Measurements from ENCODE around the gene RNF145. TPM values are rescaled to one million over a fixed set of nuclear protein-coding genes. Genes with fewer than 3 reads are reported as not detected.

RNF145 gene
- total and polyA plus RNA-seq, 2 of the 13 experiments (the other 11 are each of a cell fraction or from before 2014, with no cell fraction given): 24.6 TPM

- TF ChIP-seq, protein P1, sequence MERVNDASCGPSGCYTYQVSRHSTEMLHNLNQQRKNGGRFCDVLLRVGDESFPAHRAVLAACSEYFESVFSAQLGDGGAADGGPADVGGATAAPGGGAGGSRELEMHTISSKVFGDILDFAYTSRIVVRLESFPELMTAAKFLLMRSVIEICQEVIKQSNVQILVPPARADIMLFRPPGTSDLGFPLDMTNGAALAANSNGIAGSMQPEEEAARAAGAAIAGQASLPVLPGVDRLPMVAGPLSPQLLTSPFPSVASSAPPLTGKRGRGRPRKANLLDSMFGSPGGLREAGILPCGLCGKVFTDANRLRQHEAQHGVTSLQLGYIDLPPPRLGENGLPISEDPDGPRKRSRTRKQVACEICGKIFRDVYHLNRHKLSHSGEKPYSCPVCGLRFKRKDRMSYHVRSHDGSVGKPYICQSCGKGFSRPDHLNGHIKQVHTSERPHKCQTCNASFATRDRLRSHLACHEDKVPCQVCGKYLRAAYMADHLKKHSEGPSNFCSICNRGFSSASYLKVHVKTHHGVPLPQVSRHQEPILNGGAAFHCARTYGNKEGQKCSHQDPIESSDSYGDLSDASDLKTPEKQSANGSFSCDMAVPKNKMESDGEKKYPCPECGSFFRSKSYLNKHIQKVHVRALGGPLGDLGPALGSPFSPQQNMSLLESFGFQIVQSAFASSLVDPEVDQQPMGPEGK (CRISPR knock-in tag; IDR thresholded peaks at IDR 0.05): peak; percentile 44; the same call in 1 of the 2 replicates
- peak; percentile 67 for TF ChIP-seq ZNF317 (CRISPR knock-in tag; IDR thresholded peaks at IDR 0.05)
- no peak for TF ChIP-seq MATR3 (CRISPR knock-in tag; IDR thresholded peaks at IDR 0.05)
- 0 out of 2 replicates have a peak, but pooled peaks have one; percentile 26 for TF ChIP-seq ELF1 (CRISPR knock-in tag; IDR thresholded peaks at IDR 0.05)
- 0 out of 2 replicates have a peak, but pooled peaks have one; percentile 27 for TF ChIP-seq ZNF510 (CRISPR knock-in tag; IDR thresholded peaks at IDR 0.05; ENCODE audit: low read depth)
- no peak for TF ChIP-seq PLSCR1 (CRISPR knock-in tag; IDR thresholded peaks at IDR 0.05; ENCODE audit: borderline replicate concordance)
- TF ChIP-seq HNF1B (CRISPR knock-in tag; IDR thresholded peaks at IDR 0.05): peak; percentile 25; the same call in 1 of the 2 replicates
- TF ChIP-seq POGK (CRISPR knock-in tag; conservative IDR thresholded peaks at IDR 0.05): 0 out of 2 replicates have a peak, but pooled peaks have one; percentile 8
- peak; percentile 4; the same call in 1 of the 2 replicates for TF ChIP-seq TGIF2 (CRISPR knock-in tag; IDR thresholded peaks at IDR 0.05)
- TF ChIP-seq HMGXB4 (CRISPR knock-in tag; IDR thresholded peaks at IDR 0.05; ENCODE audit: borderline replicate concordance in 1 of 2, low read depth in 1 of 2): peak in 1 of 2 experiments; percentile 55; a peak in 2 of 4 replicates
- TF ChIP-seq ZNF747 (CRISPR knock-in tag; IDR thresholded peaks at IDR 0.05; ENCODE audit: borderline replicate concordance): no peak
- peak; percentile 79 for TF ChIP-seq POLR2G (IDR thresholded peaks at IDR 0.05; ENCODE audit: low read depth, low read length)
- TF ChIP-seq NAIF1 (CRISPR knock-in tag; IDR thresholded peaks at IDR 0.05; ENCODE audit: borderline replicate concordance): peak; percentile 57; the same call in 1 of the 2 replicates
- peak; percentile 86 for TF ChIP-seq ZFX (CRISPR knock-in tag; IDR thresholded peaks at IDR 0.05; ENCODE audit: low read depth)
- TF ChIP-seq, protein P2, sequence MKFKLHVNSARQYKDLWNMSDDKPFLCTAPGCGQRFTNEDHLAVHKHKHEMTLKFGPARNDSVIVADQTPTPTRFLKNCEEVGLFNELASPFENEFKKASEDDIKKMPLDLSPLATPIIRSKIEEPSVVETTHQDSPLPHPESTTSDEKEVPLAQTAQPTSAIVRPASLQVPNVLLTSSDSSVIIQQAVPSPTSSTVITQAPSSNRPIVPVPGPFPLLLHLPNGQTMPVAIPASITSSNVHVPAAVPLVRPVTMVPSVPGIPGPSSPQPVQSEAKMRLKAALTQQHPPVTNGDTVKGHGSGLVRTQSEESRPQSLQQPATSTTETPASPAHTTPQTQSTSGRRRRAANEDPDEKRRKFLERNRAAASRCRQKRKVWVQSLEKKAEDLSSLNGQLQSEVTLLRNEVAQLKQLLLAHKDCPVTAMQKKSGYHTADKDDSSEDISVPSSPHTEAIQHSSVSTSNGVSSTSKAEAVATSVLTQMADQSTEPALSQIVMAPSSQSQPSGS (CRISPR knock-in tag; IDR thresholded peaks at IDR 0.05): 0 out of 2 replicates have a peak, but pooled peaks have one; percentile 9
- TF ChIP-seq ARNTL (CRISPR knock-in tag; IDR thresholded peaks at IDR 0.05): peak; percentile 19; the same call in 1 of the 2 replicates
- 0 out of 2 replicates have a peak, but pooled peaks have one; percentile 78 for TF ChIP-seq SNAPC5 (CRISPR knock-in tag; IDR thresholded peaks at IDR 0.05; ENCODE audit: borderline replicate concordance)
Measured at GRCh38 chr5:159207686-159208513, 1.5 kb downstream of the RNF145 start (continued).

Data from HepG2 (cell line).